Activated CD4-positive, alpha-beta T cell treated with anti-CD3 and anti-CD28 coated beads for 36 hours (primary cell): ENCODE data around the gene VEGFC. TPM values are rescaled to one million over a fixed set of nuclear protein-coding genes. Genes with fewer than 3 reads are reported as not detected.
A peak's percentile ranks its signal among the peaks of the same experiment; 100 is the strongest.

Source experiments
- ATAC-seq: fragments of 200-7000 bp; cut with Tn5 transposase; one replicate; pipeline ENCODE4 v1.10.0; 2021; ENCODE audit warnings: mild to moderate bottlenecking, moderate library complexity
- CTCF ChIA-PET: fragments of 350-600 bp; sonication (Branson Sonifier 250); formaldehyde crosslinking; loops from one replicate; lab custom pipeline; 2021; ENCODE audit warnings: antibody characterized with exemption; lab: Charles Lee
- POLR2A ChIA-PET: fragments of 350-600 bp; sonication (Branson Sonifier 250); formaldehyde crosslinking; loops from one replicate; lab custom pipeline; 2021; ENCODE audit warnings: antibody characterized with exemption, inconsistent platforms; lab: Charles Lee
- DNase-seq: peaks from one replicate; pipeline ENCODE4 v3.0.0-alpha.2; 2020
- H3K27ac Mint-ChIP-seq: one replicate; pipeline ENCODE4 v1.8.0; 2021; ENCODE audit warnings: mixed read lengths
- H3K27me3 Mint-ChIP-seq: one replicate; pipeline ENCODE4 v1.8.0; 2021; ENCODE audit warnings: mixed read lengths
- H3K36me3 Mint-ChIP-seq: one replicate; pipeline ENCODE4 v1.8.0; 2021; ENCODE audit warnings: low read depth, mixed read lengths
- H3K4me1 Mint-ChIP-seq: one replicate; pipeline ENCODE4 v1.8.0; 2021; ENCODE audit warnings: mixed read lengths
- H3K4me3 Mint-ChIP-seq: one replicate; pipeline ENCODE4 v1.8.0; 2021; ENCODE audit warnings: mild to moderate bottlenecking, moderate library complexity, mixed read lengths
- H3K9me3 Mint-ChIP-seq: one replicate; pipeline ENCODE4 v1.8.0; 2021; ENCODE audit warnings: low read depth, mixed read lengths
- intact Hi-C, 2 experiments: fragments of 100-400 bp; cut with DNase I in 1 of 2; cut with micrococcal nuclease in 1 of 2; formaldehyde crosslinking; loops; one replicate each; pipeline versions ENCODE4 v1.14.2 to v1.15.1; 2022 to 2024; cut with DNase I, micrococcal nuclease
- total RNA-seq, 2 experiments: library from RNA; stranded (reverse); gene quantifications; one replicate each; pipeline ENCODE4 v1.2.3, GENCODE V29; 2021

The VEGFC gene, protein sequence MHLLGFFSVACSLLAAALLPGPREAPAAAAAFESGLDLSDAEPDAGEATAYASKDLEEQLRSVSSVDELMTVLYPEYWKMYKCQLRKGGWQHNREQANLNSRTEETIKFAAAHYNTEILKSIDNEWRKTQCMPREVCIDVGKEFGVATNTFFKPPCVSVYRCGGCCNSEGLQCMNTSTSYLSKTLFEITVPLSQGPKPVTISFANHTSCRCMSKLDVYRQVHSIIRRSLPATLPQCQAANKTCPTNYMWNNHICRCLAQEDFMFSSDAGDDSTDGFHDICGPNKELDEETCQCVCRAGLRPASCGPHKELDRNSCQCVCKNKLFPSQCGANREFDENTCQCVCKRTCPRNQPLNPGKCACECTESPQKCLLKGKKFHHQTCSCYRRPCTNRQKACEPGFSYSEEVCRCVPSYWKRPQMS
- total RNA-seq, result not detected

- intact Hi-C loops, result loop anchor here in 1 of 2 experiments (5.0 kb wide), 1 partner anchor 415 kb away; no protein-coding TSS in a partner anchor
- DNase-seq (peak; percentile 58), ATAC-seq (peak; percentile 91)
- Mint-ChIP-seq H3K36me3 (no peaks in the 10 kb centered on the region), H3K27ac (no peak within 1 kb of the TSS), H3K9me3 (no peaks in the 10 kb centered on the region), H3K4me3 (no peak within 1 kb of the TSS), H3K27me3 (peaks cover 34% of the 10 kb centered on the region), H3K4me1 (peaks cover 3% of the 10 kb centered on the region)
- CTCF ChIA-PET, result interaction anchor here (0.6 kb wide), 1 partner anchor 80 kb away, joined by 3 read pairs; no protein-coding TSS in a partner anchor
- POLR2A ChIA-PET, result no interaction called here
Observed at GRCh38 chr4:176792326-176793059, at the start of gene VEGFC. Gene VEGFC (minus strand): TSS chr4:176792922. CDS start chr4:176792311, 611 bp downstream.

- Mint-ChIP-seq H3K9me3 (peaks cover 2% of the 10 kb centered on the region), H3K27ac (no peak overlapping the region), H3K36me3 (no peaks in the 10 kb centered on the region), H3K4me3 (no peak overlapping the region), H3K27me3 (no peaks in the 10 kb centered on the region), H3K4me1 (no peaks in the 10 kb centered on the region)
- no peak for DNase-seq
- intact Hi-C loops, result no loop called here
- POLR2A ChIA-PET, result no interaction called here
- CTCF ChIA-PET, result no interaction called here
- no peak for ATAC-seq
Observed at GRCh38 chr4:176841711-176842112, 49.0 kb upstream of the VEGFC start.

GRCh38 chr4:176840166-176840565 is 47.4 kb upstream of the VEGFC start:
- H3K27ac Mint-ChIP-seq, result no peak overlapping the region
- ATAC-seq, result no peak
- no peaks in the 10 kb centered on the region for H3K27me3 Mint-ChIP-seq
- no peaks in the 10 kb centered on the region for H3K9me3 Mint-ChIP-seq
- H3K36me3 Mint-ChIP-seq, result no peaks in the 10 kb centered on the region
- no peaks in the 10 kb centered on the region for H3K4me1 Mint-ChIP-seq
- H3K4me3 Mint-ChIP-seq, result no peak overlapping the region
- POLR2A ChIA-PET, result no interaction called here
- intact Hi-C loops, result no loop called here
- CTCF ChIA-PET, result no interaction called here
- no peak for DNase-seq

GRCh38 chr4:176839656-176840055 is 46.9 kb upstream of the VEGFC start:
- Mint-ChIP-seq H3K27me3 (no peaks in the 10 kb centered on the region), H3K27ac (no peak overlapping the region), H3K36me3 (no peaks in the 10 kb centered on the region), H3K4me3 (no peak overlapping the region), H3K9me3 (no peaks in the 10 kb centered on the region), H3K4me1 (no peaks in the 10 kb centered on the region)
- POLR2A ChIA-PET, result no interaction called here
- DNase-seq (no peak), ATAC-seq (no peak)
- intact Hi-C loops, result no loop called here
- CTCF ChIA-PET, result no interaction called here

- no peak overlapping the region for H3K27ac Mint-ChIP-seq
- CTCF ChIA-PET, result no interaction called here
- H3K9me3 Mint-ChIP-seq, result no peaks in the 10 kb centered on the region
- POLR2A ChIA-PET, result no interaction called here
- intact Hi-C loops, result no loop called here
- no peaks in the 10 kb centered on the region for H3K4me1 Mint-ChIP-seq
- no peak for DNase-seq
- H3K36me3 Mint-ChIP-seq, result no peaks in the 10 kb centered on the region
- no peak overlapping the region for H3K4me3 Mint-ChIP-seq
- H3K27me3 Mint-ChIP-seq, result no peaks in the 10 kb centered on the region
- no peak for ATAC-seq
Observed at GRCh38 chr4:176838601-176839433, 46.1 kb upstream of the VEGFC start.

DNA sequence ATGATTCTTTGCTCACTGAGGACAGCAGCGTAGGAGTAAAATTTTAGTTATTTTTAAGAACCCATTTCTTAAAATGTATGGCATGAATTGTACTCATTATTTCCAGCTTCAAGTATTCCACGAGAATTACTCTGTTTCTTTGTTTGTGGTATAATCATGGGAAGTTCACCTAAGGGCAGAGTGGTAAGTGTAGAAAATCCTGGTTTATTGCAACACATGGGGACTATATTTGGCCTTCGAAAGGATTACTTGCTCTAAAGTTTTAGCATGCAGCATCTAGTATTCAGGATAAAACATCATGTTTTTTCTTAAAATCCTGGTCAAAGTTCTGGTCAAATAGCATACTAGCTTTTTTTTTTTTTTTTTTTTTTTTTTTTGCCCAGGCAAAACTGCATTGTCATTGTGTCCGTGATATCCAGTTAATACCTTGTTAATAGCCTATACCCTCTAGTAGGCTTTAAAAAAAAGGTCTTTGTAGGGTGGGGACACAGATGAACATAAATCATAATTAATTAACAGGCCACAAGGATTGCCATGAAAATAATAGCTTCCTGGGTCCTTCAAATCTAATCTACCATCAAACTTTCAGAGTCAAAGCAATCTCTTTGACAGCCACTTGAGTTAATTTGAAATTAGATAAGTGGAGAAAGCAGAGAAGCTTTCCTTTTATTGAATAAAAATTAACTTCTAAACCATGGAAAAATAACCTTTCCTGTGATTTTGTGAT is 44.6 kb upstream of the VEGFC start:
- ChIA-PET POLR2A (no interaction called here), CTCF (no interaction called here)
- intact Hi-C loops, result no loop called here
- Mint-ChIP-seq H3K4me1 (no peaks in the 10 kb centered on the region), H3K27me3 (no peaks in the 10 kb centered on the region), H3K36me3 (no peaks in the 10 kb centered on the region), H3K4me3 (no peak overlapping the region), H3K9me3 (no peaks in the 10 kb centered on the region), H3K27ac (no peak overlapping the region)
- no peak for DNase-seq
- no peak for ATAC-seq

GRCh38 chr4:176834531-176834930 is 41.8 kb upstream of the VEGFC start:
- intact Hi-C loops, result no loop called here
- Mint-ChIP-seq H3K27me3 (no peaks in the 10 kb centered on the region), H3K4me1 (no peaks in the 10 kb centered on the region), H3K36me3 (no peaks in the 10 kb centered on the region), H3K9me3 (no peaks in the 10 kb centered on the region), H3K27ac (no peak overlapping the region), H3K4me3 (no peak overlapping the region)
- ChIA-PET POLR2A (no interaction called here), CTCF (no interaction called here)
- DNase-seq, result no peak
- ATAC-seq, result no peak

- ChIA-PET POLR2A (no interaction called here), CTCF (no interaction called here)
- Mint-ChIP-seq H3K27me3 (no peaks in the 10 kb centered on the region), H3K4me1 (no peaks in the 10 kb centered on the region), H3K9me3 (peaks cover 2% of the 10 kb centered on the region), H3K4me3 (no peak overlapping the region), H3K36me3 (no peaks in the 10 kb centered on the region), H3K27ac (no peak overlapping the region)
- no peak for ATAC-seq
- DNase-seq, result no peak
- intact Hi-C loops, result no loop called here
Observed at GRCh38 chr4:176833400-176834175, 40.9 kb upstream of the VEGFC start.

DNA sequence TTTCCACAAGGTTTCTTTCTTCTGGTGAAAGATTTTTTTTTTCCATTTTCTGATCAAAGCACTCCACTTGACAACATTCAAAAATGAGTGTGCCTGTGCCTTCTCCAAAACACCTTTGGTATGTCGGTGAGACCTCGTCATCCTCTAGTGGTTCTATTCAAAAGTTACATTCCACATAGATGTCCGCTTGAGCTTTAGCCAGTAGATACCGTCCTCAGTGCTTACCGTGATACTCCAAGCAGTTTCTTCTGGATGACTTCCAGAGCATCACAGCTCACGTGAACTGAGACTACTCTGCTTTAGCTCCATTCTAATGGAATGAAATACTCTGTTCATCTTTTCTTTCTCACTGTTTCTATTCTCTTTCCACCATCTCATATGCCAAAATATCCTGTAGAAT is 38.2 kb upstream of the VEGFC start:
- Mint-ChIP-seq H3K27me3 (no peaks in the 10 kb centered on the region), H3K4me1 (no peaks in the 10 kb centered on the region), H3K9me3 (peaks cover 2% of the 10 kb centered on the region), H3K4me3 (no peak overlapping the region), H3K36me3 (no peaks in the 10 kb centered on the region), H3K27ac (no peak overlapping the region)
- ChIA-PET POLR2A (no interaction called here), CTCF (no interaction called here)
- intact Hi-C loops, result no loop called here
- DNase-seq (no peak), ATAC-seq (no peak)

- H3K4me1 Mint-ChIP-seq, result no peaks in the 10 kb centered on the region
- no peak overlapping the region for H3K4me3 Mint-ChIP-seq
- no peak for ATAC-seq
- ChIA-PET POLR2A (no interaction called here), CTCF (no interaction called here)
- H3K9me3 Mint-ChIP-seq, result peaks cover 2% of the 10 kb centered on the region
- no peaks in the 10 kb centered on the region for H3K27me3 Mint-ChIP-seq
- H3K36me3 Mint-ChIP-seq, result no peaks in the 10 kb centered on the region
- no peak overlapping the region for H3K27ac Mint-ChIP-seq
- intact Hi-C loops, result no loop called here
- DNase-seq, result no peak
Observed at GRCh38 chr4:176825586-176825985, 32.9 kb upstream of the VEGFC start.
